Fibroblast of skin of abdomen (primary cell): ENCODE results near the gene GPC6.

Experiments used
- DNase-seq: peaks from one replicate; pipeline ENCODE4 v3.0.0-alpha.2; 2013

GPC6 gene

DNA sequence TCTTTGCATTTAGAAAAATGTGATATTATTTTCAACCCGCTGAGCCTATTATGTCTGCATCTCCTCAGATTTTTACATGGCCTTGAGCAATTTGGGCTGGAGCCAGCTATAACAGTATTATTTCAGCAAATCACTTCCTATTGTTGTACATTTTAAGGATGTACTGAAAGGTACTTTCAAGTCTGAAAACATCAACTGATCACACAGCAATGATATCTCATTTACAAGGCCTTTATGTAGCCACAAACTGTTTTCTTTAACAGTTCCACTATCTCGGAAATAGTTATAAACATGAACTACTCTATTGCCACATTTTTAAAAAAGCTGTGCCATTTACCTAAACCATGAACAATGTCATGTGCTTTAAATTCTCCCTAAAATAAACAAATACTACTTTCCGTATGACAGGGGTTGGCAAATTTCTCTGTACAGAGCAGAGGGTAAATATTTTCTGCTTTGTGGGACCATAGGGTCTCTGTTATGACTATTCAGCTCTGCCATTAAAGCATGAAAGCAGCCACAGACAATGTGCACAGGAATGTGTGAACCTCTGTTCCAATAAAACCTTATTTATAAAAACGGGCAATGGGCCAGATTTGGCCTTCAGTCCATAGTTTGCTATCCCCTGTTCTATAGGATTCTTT is 560.4 kb downstream of the GPC6 start:
- DNase-seq, result no peak

DNA sequence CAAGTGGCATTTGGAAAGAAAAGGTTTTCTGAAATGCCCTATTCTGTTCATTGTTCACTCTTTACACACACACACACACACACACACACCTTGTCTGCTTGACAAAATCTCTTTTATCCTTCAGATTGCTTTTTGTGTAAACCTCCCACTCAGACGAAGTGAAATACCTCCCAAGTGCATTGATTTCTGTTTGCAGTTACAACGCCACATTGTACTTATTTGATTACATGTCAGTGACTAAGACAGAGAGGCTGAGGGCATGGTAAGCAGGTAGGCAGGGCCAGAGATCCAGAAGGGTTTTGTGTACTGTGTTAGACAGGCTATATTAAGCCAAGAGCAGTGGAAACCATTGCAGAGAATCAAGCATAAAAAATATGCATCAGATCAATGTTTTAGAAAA is 561.8 kb downstream of the GPC6 start:
- DNase-seq, result no peak

DNA sequence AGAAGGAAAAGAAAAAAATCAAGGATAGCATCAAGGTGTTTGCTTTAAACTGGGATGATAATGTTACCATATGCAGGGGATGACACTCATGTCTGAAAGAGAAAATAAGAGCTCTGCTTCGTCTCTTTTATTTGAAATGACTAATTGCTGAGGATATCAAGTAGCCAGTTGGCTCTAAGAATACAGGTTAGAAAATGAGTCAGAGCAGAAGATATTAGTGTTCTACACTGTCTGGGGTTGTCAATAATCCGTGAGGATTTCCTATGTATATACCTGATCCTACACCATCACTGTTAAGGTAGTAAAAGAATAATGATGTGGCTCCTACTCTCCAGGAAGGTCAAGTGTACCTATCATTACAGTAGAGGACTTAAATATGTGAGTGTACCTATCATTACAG is 562.5 kb downstream of the GPC6 start:
- DNase-seq, result no peak

DNA sequence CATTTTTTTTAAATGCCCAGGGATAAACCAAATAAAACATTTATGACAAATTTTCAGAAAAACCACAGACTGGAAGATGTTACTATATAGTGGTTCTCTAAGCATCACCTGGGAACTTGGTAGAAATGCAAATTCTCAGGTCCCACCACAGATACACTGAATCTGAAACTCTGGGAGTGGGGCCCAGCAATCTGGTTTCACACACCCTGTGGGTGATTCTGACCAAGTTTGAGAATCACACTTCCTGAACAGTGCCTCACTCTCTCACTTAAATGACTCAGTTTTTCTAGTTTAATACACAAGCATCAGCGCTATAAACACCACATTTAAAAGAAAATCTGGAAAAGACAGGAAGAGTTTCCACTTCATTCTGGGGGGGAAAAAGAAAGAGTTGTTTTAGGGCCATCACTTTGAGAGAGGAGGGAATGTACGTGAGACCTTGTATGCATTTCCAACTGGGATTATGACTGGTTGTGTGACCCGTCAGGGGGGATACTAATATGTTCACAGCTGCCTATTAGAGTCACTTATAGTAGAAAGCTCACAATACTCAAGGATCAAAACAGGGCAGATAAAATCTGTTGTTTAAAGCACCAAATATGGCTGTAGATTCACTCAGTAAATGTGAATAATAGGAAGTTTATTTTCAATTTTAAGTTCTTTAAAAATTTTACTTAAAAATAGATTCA is 567.7 kb downstream of the GPC6 start:
- DNase-seq, result no peak

DNA sequence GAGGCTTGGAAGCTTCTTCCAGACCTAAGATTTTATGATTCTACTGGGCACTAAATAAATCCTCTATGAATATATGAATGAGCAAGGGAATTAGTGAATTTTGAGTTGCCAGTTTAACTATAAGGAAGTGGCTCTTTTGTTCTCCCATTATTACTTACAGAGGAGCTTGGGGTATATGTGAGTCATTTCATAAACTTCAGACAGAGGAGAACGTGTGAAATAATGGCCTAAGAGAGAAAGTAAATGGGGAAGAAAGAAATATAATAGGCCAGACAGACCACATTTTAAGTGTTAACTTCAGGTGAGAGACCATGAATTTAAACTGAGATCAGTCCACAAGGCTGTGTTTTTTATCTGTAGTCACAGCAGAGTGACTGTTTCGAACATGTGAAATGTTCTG is 570.9 kb downstream of the GPC6 start:
- peak; percentile 9 for DNase-seq

DNA sequence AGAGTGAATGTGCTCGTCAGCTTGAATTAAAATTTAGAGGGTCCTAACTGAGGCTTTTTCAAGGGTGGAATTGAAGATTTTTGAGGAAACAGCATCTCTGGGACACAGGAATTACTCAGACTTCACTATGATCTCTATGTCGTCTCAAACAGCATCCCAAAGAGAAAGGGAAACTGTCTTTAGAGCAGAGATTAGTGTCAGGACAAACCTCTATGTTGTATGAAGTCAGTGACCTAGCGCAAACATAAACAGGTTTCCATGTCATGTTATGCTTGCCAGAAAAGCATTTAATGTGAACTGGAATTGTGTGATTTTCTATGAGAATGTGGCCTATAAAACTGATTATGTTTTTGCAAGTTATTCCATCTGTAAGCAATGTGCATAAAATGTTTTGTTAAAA is 573.7 kb downstream of the GPC6 start:
- no peak for DNase-seq

DNA sequence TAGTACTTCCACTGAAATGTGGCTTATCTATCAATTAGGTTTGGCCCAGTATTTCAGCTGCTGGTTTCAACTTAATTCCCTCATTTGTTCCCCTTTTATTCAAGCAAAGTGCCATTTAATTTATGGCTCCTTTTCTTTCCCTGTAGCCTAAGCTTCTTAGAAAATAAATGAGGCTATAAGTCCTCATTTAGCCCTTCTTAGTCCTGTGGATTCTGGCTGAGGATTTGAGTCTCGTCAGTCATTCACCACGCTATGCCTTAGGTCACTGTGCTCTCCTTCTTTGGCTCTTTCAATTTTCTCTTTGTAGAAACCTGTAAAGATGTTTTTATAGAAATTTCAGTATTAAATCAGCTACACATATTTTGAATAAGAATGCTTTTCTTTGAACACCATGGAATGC is 579.1 kb downstream of the GPC6 start:
- DNase-seq, result no peak

DNA sequence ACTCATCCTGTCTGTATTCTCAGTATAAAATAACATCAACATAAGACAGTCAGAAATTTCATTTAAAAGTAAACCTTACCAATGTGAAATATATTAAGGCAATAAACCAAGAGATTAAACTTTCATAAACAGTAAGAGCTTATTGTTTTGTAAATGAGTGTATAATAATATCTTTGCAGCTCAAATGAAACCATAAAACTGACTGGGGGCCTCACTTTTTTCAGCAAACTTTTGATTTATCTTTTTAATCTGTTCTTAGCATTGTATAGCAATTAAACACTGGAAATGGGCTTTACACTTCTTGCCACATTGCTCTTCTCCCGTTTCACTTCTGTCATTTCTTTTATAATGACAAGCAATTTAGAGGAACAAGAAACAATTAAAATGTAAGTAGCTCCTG is 580.3 kb downstream of the GPC6 start:
- DNase-seq, result no peak

DNA sequence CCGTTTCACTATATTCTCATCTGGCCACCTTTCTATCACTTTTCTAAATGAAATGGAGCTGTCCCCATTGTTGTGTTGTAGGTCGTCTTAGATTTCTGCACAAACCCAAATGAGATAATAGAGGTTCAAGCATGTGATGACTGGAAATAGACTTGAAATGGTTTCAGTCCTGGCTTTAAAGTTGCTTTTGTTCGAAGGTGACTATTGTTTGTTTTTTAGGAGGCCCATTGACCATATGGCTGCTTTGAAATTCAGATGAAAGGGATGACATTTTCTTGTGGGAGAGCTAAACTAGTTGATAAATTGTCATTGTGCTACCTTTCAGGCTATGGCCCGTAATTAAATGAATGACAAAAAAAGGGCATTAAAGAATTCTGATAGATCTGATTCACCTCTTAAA is 583.7 kb downstream of the GPC6 start:
- DNase-seq, result no peak

DNA sequence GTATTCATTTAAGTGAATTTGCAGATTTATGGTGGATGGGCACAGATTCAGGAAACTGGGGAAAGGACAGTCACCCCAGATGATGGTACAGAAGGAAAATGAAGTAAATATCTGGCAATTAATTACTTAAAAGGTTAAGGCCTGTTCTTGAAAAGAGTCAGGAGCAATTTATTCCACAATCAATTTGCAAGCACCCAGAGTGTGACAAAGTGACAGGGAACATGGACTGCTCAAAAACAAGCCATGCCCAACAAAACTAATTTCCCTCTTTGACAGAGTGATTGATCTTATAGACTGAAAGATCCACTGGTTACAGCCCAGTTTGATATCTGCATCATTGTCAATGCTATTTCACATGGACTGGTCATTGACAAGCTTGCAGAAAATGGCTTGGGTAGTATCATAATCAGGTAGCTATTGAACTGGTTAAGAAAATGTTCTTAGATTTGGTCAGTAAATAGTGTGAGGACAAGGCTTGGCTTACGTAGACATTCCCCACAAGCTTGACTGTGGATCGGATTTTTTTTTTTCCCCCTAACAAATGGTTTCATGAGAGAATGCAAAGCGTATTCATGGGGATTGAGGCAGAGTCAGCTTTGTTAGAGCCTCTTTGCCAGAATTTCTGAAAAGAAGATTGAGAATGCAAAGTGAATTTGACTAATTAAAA is 584.6 kb downstream of the GPC6 start:
- no peak for DNase-seq

DNA sequence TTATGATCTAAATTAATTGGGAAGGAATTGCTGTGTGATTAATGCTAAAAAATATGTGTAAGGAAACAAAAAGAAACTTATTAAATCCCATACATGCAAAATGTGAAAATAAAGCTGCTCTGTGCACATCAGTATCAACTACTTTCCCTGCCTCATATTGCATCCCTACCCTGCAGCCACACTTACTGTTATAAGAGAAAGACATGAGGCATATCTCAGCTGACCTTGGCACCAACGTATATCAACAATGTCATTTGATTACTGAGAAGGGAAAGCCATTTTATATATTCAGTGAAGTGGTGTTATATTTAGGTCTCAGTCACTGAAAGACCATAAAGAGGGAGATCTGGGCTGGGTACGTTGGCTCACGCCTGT is 585.1 kb downstream of the GPC6 start:
- DNase-seq, result no peak

DNA sequence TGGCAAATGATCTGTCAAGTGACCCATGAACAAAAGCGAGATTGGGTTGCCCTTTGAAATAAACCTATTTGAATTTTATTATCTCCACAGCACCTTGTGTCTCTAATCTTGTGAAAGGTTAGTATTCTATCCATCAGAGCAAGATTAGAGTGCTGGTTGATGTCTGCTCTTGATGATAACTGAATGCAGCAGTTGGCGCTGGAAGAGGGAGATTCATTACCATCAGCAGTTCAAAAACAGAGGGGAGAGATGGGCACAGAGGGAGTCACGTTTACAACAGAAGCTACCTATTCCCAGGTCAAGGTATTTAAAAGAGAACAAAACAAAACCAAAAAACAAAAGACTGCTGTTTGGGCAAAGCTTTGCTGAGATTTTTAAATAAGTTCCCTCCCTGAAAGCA is 588.1 kb downstream of the GPC6 start:
- no peak for DNase-seq

DNA sequence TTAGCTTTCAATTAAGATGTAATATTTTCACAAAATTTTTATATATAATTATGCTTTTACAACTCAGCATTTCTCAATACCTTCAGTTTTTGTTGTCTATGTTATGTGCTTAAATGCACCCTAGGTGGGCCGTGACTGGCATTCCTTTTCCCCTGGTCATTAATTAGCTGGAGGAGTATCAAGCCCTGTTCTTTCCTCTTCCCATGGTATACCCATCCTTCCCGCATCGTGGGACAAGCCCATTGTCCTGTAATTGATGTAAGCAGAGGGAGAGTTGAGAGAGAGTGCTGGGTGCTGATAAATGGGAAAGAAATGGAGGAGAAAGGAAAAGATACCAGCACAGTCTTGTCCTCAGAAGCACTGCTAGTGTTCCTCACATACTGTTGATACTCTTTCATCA is 591.7 kb downstream of the GPC6 start:
- DNase-seq, result no peak

DNA sequence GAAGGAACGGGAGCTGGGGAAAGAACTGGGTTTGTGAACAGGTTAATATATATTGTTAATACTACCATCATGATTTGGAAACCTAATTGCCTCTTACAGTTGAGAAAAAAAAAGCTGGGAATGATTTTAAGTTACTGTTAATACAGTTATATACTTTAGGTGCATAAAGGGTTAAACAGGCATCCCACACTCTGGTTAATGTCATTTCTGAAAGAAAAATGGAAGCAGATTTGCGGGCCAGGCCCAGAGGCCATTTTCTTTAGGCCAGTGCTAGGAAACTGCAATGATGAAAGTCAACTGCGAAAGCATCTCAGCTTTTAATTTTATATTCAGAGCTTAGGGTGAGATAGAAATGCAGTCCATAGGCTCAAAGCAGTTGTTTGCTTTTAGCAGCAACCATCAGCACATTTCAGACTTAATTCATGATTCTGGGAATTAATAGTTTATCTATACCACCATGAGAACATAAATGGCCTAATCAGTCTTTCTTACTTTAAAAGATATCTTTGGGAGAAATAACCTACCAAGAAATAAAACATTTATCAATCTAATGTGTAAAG is 592.8 kb downstream of the GPC6 start:
- DNase-seq, result no peak

DNA sequence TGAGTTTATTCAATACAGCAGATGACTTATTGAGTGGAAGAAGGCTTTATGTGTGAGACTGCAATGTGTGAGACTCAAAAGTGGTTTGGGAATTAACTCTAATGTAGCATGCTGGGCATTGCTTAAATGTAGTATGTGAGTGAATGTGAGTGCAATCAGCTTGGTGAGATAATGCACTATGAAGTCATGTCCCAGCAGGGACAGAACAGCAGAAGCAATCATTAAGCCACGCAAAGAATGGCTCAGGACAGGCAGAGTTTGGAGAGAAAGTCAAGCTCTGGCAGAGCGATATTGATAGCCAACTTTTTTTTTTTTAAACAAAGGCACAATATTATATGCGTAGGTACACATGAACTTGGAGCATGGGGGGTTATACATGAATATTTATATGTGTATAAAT is 597.7 kb downstream of the GPC6 start:
- no peak for DNase-seq

DNA sequence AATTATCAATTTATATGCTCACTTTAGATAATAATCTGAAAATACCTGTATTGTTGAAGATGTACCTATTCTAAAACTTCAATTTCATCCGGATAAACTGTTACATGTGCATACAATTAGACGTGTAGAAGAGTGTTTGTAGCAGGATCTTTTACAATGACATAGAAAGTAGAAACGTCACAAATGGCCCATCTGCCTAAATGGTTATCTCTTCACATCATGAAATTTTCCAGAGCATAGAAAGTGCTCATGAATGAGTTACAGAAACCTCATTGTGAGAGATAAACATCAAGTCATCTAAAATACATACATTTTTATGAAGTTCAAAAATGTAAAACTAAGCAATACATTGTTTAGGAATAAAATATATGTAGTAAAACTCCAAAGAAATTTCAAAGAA is 607.4 kb downstream of the GPC6 start:
- DNase-seq, result no peak

DNA sequence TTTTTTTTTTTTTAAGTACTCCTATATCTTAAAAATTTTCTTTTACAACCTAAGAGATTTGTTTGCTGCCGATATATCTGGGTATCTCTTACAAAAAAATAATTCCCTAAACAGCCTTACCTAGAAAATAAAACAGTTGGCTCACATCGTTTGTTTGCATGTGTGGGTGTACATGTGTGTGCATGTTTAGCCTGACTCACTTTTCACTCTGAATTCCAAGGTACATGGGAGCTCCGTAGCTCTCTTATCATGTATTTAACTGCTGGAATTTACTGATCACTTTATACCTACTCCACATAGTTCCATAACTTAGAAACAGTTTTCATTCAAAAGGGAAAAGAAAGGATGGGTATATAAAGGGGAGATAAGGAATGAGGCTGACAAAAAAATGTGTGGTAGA is 616.5 kb downstream of the GPC6 start:
- no peak for DNase-seq

DNA sequence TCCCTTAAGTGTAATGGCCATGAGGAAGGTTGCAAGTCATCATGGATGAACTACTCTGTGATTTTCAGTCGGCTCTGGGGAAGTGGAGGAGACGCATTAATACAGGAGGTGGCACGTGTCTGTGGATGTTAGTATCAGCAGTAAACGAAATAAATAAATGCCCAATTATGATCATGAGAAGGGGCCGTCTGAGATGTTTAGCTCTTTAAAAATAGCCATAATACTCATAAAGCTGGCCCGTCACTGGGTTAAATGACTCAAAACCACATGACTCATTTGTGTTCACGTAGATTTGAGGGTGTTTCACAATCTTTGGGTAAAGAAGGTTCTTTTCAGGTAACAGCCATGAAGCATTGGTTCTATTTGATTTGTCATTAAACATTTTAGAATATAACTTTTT is 620.6 kb downstream of the GPC6 start:
- DNase-seq, result peak; percentile 68

DNA sequence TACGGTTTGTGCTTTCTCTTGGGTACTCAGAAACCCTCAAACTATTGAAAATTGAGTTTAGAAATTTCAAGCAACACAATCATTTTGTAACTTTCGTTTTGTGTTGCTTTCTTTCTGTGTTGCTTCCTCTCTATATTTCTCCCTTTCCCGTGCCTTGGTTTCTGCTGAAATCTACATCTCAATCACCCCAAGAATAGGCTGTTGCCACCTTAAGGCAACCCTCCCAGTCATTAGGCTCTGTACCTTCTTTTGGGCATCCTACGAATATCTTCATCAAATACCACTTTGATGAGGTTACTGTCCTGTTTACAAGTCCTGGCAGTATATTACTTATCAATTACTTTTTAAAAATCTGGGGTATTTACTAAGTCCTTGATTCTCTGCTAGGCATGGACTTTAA is 621.6 kb downstream of the GPC6 start:
- no peak for DNase-seq

DNA sequence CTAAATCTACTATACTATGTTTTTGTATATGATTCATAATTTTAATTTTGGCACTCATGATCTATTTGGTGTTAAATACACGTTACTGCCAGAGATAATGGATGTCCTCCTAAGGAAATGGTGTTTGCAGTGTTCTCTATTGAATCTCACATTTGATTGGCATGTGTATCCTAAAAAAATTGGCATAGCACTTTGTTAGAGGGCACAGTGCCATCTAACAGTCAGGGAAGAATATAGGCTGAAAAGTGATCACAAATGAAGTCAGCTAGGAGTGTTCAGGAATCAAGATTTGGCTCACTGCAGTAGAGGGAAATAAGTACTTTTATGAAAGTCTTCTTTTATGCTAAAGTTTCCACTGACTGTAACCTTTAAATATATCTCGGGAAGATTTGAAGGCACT is 624.6 kb downstream of the GPC6 start:
- DNase-seq, result no peak

DNA sequence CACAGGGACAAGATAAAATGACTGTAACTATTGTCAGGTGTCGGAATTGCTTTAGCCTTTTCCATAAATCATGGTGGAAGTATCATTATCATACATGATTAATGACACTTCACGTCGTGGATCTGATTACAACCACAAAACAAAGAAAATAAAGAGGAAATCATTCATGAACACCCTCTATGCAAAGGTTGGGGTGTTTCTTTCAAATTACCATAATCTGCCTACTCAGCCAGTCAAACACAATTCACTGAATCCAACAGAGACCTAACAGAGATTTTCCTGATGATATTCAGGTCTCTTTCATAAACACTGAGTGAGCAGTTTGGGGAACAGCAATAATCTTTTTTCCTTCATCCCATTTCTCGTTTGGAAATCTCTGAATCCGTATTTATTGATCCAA is 627.3 kb downstream of the GPC6 start:
- DNase-seq, result no peak

DNA sequence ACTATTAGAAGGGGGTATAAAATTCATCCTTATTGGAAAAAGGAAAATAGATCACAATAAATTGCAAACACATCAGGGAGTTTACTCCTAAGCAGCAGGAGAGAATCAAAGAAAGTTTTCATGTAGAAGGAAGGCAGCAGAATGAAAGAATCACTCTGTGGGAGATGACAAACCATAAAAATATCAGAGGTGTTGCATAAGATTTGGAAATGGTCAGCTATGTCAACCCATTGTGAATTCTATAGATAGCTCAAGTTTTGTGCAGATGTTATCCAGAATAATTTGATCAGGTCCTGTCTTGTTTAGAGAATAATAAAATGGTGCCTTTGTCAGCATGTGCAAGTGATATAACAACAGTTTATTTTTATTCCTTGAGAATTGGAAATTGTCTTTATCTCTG is 630.5 kb downstream of the GPC6 start:
- peak; percentile 58 for DNase-seq

DNA sequence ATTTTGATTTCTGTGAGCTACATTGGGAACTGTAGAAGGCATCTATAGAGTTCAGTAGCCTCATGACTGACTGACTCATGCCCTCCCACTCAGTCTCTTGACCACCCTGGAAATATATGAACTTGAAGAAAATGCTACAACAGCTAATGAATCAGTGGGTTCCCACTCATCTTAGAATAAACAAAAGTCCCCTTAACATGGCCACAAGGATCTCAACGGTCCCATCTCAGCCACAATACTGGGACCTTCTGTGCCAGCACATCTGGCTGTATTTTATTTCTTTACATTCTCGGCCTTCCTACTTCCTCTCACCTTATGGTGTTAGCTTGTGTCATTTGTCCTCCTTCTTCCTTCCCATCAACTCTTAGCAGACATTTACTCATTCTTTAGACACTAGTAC is 633.1 kb downstream of the GPC6 start:
- peak; percentile 76 for DNase-seq

DNA sequence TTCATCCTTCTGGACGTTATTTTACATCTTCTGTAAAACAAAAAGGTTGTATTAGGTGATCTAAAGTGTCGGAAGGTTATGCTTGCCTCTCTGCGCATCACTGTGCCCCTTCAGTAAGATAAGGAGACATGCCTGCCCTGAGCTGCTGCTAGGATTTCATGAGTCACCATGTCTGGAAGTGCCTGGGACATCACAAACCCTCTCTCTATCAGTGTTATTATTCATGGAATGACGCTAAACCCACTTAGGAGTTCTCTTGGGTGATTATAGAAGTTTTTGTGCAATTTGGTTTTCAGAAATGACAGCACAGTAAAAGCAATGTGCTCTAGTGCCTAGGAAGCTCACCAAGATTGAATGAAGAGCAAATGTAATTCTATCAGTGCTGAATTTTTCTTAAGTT is 635.2 kb downstream of the GPC6 start:
- peak; percentile 80 for DNase-seq
